Inflammatory macrophage (primary cell): ENCODE measurements around the gene BUD13.

Experiments used
- DNase-seq, 2 donors: peaks; one replicate each; pipeline ENCODE4 v3.0.0-alpha.2; 2020 to 2022

Gene BUD13

DNA sequence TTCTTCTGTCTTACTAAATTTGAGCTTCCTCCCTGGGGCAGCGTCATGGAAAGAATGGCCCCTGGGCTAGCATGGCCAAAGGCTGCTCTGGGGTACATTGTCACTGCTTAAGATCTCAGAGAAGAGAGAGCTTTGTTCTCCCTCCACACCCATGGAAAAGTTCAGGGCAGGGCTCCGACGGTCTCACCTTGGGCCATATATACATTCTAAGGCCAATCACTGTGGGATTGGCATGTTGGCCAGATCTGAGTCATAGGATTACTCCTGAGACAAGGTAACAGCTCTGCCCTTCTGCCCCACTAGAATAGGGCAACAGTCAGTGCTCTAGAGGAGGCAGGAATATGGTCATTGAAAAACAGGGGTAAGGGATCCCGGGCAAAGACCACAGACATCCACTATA, 56.2 kb downstream of the BUD13 start:
- DNase-seq, result no peak

DNA sequence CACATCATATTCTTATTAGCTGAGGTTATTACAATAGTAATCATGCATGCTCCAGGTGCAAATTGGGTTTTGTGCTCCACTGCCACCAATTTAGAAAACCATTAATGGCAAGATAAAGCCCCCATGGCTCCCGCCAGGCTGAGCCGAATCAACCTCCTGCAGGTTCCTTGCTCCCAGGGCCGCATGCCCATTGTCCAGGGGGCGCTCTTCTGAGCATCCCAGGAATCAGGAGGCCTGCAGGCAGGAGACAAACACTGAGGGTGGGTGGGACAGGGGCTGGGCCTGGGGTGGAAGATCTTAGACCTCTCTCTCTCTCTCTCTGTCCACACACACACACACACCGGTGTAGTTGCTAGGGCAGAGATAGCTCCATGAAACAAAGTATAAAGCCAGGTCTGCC, 57.4 kb downstream of the BUD13 start:
- no peak for DNase-seq

DNA sequence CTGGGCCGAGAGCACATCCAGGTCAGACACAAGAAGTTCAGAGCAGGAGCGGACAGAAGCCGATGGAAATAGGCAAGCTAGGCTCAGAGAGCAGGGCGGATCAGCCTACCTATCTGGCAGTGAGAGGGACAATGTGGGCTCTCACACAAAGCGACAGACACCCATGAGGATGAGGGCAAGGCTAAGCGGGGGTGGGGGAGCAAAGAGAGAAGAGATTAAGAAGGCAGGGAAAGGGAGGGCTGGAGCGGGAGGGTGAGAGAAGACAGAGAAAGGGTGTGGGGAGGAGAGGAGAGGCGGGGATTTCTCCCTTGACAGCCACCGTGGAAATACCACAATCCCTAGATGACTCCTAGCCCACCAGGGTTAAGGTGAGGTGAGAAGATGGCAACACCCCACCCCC, 57.9 kb downstream of the BUD13 start:
- no peak for DNase-seq

DNA sequence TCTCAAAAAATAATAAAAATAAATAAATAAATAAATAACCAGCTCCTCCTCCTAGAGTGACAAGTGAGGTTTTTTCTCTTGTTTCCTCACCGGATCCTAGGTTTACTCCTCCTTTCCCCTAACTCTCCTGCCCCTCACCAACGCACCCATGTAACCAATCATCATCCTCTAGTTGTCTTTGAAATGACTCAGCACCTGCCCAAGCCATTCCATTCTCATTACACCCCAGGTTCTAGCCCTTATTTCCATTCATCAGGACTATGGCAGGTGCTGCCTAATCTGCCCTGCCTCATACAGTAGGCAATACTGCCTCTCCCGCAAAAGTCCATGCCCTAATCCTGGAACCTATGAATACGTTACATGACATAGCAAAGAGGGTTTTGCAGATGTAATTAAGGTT, 60.4 kb downstream of the BUD13 start:
- no peak for DNase-seq

DNA sequence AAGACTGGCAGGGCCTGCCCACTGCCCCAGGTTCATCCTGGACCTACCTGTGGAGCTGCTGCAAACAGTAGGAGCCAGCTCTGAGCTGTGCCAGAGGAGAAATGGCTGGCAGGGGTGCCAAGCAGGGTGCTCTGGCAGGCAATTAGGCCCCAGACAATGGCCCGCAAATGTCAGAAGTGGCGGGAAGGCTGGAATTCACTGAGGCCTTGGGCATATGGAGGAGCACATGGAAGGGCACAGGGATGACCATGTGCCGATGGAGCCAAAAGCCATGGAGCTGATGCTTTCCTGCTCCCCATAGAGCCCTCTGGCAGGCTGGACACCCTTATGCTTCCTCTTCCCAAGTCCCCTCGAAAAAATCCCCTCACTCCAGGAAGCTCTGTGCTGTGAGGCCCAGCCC, 62.0 kb downstream of the BUD13 start:
- DNase-seq, result no peak

DNA sequence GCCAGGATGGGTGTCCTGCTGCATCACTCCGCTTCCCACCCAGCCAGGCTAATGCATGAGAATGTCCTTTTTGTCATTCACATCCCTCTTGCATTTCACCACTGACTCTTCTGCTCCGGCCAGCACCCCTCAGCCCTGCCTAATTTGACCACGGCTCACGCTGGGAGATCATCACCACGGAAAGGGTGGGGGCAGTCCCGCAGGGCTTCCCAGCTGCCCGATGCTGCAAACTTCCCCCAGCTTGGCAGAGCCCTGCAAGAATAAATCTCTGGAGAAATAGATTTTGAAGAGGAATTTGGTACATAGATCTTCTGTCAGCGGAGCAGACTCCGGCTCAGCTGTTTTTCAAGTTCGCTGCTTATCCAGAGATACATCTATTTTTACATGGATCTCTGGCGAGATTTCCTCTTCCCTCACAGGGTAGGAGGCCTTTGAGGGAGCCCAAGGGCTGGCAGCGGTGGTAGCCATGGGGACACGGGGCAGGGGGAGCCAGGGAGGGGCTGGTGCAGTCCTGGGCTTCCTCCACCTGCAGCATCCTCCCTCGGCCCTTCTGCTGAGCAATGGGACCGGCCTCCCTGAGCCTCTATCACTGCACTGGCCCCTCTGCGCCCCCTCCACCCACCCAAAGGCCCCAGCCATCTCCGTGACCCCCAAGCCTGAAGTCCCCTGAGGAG, 62.6 kb downstream of the BUD13 start:
- no peak for DNase-seq

DNA sequence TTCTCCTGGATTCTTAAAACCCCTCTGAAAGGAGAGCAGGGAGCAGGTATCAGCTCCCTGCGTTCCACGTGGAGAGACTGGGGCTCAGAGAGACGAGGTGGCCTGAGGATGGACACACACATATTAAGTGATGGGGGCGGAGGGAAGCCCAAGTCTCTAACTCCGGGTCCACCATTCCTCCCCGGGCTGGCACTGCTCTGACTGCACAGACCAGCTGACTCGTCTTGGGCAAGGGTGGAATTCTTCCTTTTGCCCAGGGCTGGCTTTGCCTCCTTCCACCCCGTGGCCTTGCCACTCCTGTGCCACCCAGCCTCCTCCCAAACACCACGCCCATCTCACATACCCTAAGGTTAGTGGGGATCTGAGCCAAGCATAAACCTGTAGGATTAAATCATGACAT, 65.0 kb downstream of the BUD13 start:
- no peak for DNase-seq

DNA sequence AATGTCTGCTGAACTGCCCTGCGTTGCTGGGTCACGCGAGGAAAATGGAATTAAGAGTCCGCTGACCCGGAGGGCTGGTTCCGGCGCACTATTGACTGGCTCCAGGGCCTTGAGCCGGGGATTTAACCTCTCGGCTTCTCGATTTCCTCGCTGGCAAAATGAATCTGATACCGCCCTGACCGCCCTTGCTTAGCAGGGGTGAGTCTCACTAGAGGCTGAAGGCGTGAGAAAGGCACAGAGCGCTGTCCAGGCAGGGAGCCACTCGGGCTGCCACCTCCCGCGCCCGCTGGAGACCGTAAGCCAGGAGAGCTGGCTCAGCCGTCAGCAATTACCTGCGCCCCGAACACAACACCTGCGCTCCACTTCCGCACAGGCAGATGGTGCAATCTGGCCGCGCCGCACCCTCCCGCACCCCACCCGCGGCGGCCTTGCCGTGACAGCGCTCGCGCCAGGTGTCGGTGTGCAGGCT, 65.6 kb downstream of the BUD13 start:
- no peak for DNase-seq

DNA sequence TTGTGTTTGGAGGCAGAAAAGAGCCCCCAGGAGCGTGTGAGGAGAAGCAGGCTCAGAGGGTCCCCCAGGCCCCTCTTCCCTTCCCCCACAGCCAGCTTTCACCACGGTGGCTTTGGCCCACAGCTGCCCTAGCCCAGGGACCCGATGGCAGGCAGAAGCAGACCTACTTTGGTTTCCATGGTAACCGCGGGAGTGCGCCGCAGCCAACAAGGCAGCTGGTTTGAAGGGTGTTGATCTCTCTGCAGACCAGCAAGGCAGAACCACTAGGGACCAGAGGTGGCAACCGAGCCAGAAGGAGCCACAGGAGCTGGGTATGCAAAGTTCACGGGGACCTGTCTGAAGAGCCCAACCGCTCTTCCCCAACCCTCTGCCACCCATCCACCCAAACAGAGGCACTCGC, 69.4 kb downstream of the BUD13 start:
- no peak for DNase-seq

DNA sequence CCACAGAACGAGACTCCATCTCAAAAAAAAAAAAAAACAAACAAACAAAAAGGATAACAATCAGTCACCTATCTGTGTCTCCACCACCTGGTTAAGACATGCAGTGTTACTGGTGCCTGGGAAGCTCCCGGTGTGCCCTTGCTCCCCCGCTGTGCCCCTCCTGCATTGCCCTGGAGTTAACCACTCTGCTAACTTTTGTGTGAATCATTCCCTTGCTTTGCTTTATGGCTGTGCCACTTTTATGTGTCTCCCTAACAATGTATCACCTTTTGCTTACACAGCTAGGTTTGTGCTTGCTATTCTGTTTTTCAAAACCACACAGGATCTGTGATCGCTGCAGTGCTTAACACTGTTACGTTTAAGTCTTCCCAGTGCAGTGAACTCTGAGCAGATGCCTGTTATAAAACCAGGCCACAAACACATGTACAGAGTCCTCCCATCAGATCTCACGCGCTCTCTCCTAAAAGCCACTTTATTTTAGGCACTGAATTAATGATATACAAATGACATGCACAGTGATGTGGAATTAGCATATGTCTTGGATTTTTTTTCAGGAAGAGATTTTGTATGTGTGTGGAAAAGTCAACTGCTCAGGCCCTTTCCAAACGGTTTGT, 69.9 kb downstream of the BUD13 start:
- DNase-seq, result no peak

DNA sequence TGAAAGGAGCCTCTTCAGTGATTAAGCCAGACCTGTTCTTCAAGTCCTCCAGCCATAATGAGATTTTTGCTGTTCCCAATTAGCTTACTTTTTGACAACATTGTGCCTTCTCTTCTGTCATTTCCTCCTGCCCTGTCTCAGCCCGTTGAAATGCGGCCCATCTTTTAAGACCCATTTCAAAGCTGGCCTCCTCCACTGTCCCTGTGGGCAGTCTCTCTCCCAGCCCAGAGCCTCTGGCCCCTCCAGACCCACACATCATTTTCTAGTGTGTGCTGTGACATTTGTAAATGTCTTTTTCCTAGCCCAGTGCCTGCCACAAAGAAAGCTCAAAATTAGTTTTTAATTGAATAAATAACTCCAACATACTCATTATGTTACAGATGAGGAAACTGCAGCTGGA, 70.9 kb downstream of the BUD13 start:
- no peak for DNase-seq

DNA sequence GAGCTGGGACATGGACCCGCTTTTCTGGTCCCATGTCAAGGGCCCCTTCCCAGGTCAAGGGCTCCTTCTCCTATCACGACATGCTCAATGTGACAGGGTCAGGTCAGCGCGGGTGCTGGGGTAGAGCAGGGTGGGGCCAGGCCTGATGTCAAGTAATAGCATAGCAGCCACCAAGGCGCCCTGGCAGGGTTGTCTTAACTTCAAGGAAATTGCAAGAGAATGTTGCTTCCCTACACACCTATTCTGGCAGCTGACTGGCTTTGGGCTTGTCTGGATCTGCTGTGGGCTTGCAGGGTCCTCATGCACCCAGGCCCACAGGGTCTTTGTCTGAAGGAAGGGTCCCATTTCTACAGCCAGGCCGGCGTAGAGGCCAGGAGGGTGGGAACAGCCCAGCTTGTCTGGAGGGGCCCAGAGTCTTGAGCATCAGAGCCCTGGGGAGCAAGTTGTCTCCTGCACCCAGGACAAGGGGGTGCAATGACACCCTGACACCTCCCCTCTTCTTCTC, 71.4 kb downstream of the BUD13 start:
- DNase-seq, result no peak

DNA sequence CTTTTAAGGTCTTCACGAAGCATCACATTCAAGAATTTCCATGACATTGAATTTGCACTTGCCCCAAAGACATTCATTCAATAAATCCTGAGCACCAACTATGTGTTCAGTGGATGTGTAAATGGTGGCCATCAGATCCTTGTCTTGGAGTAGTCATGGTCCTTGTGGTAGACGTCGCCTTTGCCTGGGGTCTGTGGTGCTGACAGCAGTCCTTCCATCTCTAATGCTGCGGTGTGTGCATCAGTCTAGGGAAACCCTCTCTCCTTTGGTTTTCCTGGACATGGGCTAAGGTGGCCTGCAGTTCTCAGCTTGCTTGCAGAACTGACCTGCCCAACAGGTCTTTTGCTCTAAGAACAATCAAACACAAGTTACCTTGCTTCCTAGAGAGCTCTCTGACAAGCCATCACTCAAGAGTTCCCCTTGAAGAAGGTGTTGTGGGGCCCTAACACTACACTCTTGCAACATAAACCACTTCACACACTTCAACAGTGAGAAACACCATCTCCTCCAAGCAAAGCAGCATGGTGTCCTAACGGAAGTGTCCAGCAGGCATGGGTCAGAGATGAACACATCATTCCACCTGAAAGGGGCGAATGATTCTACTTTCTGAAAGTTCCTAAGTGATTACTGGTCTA, 72.1 kb downstream of the BUD13 start:
- DNase-seq, result no peak
